ENCODE data around the gene COL6A3. TPM values are rescaled to one million over a fixed set of nuclear protein-coding genes. Genes with fewer than 3 reads are reported as not detected.

COL6A3 gene
- total RNA-seq, 4 donors from 2014 or later: 105 to 712 (median 274) TPM

DNA sequence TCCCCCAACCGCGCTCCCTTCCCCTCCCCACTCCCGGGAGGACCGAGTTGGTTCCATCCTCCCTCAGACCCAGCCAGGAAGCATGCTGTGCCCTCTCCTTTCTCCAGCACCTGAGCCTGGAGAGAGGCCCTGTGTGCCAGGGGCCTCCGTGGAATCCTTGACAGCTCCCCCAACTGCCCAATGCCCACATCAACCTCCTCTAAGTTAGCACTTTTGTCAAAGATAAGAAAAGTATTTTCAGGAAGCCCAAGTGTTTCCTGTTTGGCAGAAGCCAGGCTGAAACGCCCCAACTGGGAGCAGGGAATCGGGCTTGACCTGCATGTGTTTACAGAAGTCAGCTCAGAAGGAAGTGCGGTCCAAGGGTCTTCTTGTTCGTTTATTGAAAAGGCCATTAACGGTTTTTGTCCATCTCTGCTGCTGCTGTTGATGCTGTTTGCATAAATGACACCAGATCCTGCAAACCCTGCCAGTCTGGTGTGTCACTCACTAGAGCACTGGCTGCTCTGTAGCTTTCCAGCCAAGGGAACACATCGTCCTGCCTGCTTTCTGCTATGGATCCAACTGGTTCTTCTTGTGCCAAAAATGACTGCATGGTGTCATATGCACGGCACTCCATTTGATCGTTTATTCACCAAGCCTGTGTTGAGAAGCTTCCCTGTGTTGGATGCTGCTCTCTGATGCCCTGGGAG is 35.4 kb upstream of the COL6A3 start:
- no peak for DNase-seq (ENCODE audit: low spot score)
- TF ChIP-seq, protein P1, sequence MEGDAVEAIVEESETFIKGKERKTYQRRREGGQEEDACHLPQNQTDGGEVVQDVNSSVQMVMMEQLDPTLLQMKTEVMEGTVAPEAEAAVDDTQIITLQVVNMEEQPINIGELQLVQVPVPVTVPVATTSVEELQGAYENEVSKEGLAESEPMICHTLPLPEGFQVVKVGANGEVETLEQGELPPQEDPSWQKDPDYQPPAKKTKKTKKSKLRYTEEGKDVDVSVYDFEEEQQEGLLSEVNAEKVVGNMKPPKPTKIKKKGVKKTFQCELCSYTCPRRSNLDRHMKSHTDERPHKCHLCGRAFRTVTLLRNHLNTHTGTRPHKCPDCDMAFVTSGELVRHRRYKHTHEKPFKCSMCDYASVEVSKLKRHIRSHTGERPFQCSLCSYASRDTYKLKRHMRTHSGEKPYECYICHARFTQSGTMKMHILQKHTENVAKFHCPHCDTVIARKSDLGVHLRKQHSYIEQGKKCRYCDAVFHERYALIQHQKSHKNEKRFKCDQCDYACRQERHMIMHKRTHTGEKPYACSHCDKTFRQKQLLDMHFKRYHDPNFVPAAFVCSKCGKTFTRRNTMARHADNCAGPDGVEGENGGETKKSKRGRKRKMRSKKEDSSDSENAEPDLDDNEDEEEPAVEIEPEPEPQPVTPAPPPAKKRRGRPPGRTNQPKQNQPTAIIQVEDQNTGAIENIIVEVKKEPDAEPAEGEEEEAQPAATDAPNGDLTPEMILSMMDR (IDR thresholded peaks at IDR 0.05): no peak
- ATAC-seq (ENCODE audit: low FRiP score): no peak

DNA sequence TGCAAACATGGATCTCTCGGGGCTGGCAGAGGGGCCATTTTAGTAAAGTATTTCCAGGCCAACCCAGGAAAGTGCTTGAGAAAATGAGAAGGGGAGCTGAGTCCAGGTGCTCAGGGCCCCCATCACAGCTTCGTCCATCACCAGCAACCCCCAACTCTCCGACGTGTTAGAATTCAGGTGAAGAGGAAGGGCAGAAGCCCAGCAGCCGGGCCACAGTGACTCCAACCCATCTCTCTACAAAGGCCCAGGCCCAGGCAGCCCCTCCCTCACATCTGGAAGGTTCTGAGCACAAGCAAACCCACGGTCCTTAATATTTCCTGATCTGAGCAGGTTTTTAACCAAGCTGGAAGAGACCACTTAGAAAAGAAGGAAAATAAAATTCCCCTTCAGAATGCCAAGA is 34.7 kb upstream of the COL6A3 start:
- ATAC-seq (ENCODE audit: low FRiP score) (no peak), DNase-seq (ENCODE audit: low spot score) (no peak)
- TF ChIP-seq, protein P1 (IDR thresholded peaks at IDR 0.05): no peak

DNA sequence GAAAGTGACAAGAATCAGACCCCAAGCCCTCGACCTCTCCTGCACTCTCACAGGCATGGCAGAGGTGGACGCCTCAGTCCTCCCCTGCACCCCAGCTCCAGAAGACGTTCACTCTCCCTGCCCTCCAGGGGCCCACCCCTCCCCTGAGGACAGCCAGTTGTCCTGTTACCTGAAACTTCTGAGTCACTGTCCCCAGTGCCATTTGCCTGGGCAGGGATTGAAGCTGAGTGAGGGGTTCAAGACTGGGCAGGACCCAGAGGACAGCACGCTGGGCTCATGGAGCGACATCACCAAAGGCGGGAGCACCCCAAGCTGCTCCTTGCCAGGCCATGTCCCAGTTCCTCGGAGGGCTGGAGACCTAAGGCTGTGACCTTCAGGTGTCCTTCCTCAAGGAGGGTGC is 34.2 kb upstream of the COL6A3 start:
- TF ChIP-seq, protein P1 (IDR thresholded peaks at IDR 0.05): no peak
- DNase-seq (ENCODE audit: low spot score) (no peak), ATAC-seq (ENCODE audit: low FRiP score) (no peak)

DNA sequence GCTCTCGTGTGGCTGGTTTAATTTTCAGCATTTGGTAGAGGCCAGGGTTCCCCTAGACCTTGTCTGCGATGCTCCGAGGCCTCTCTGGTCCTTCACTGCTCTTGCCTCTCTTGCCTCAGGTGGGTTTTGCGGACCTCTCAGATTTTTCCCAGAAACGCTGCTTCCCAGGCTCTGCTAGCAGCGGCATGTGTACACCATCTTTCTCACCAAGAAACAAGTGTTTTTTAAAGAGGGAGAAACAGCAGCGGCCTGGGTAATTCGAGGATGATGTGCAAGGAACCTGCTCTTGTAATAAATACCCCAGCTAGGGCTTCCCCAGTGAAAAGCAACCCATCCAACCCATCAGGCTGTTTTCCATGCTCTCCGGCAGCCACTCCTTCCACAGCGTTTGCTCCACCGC is 33.5 kb upstream of the COL6A3 start:
- ATAC-seq (ENCODE audit: low FRiP score) (no peak), DNase-seq (ENCODE audit: low spot score) (no peak)

DNA sequence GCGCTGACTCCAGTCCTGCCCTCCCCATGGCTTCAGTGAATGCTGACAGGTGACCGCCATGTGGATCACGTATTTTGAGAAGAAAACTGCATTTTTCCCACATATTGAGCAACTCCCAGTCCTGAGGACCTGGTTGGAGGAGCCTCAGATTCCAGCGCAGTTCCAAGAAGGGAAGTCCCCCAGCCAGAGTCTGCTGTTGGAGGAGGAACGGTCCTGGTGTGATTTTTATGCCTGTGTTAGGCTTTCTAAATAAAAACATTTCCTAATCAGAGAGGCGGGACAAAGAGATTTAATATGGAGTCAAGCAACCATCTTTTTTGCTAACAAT is 32.3 kb upstream of the COL6A3 start:
- TF ChIP-seq, protein P1 (IDR thresholded peaks at IDR 0.05): no peak
- no peak for DNase-seq (ENCODE audit: low spot score)
- ATAC-seq (ENCODE audit: low FRiP score): no peak

More for the DNA sequence above, 33.5 kb upstream of the COL6A3 start:
- TF ChIP-seq, protein P1 (IDR thresholded peaks at IDR 0.05): no peak

DNA sequence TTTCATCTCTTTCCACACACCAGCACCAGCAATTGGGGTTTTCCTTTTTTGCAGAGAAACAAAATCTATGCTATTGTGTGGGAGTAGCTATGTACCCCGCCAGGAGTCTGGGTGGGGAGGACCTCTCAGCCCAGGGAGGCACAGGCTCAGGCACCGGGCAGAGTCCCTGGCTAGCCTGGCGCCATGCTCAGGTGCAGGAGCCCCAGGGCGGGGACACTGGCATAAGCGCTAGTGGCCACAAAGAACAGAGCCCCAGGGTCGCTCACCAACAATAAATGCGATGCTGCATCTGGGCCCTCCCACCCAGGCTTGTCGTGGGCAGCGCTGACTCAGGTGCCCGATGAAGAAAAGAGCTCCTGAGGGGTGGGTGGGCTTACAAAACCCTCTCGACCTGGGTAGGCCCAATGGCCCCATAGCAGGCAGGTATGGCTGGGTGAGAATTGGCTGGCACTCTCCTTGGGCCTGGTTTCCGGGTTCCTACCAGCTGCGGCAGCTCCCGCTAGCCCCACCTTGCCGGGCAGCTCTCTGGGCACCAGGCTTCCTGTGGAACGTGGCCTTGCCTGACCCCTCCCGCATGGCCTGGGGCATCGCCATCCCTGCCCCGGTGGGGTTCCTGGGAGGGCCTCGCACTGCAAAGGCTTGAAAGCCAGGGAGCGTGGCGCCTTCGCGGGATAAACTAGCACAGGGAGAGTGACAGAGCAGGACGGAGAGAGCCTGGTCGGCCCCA is 31.8 kb upstream of the COL6A3 start:
- DNase-seq (ENCODE audit: low spot score) (no peak), ATAC-seq (ENCODE audit: low FRiP score) (no peak)
- TF ChIP-seq, protein P1 (IDR thresholded peaks at IDR 0.05): no peak

DNA sequence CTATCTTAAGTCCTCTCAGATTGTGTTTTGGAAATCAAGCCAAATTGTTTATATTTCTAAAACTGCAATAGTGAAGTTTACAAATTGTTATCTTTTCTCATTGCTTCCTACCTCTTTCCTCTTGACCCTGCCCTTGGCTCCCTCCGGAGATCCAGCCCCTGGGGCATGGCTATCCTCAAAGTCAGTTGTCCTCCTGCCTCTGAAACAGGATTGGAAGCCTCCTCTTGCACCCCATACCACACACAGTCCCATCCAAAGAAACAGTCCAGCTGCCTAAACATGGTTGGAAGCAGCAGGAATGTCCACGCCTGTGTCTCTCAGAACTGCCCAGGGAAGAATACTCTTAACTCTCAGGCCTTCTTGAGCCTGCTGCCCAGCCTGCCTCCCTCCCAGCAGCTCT is 30.1 kb upstream of the COL6A3 start:
- ATAC-seq (ENCODE audit: low FRiP score) (no peak), DNase-seq (ENCODE audit: low spot score) (no peak)
- TF ChIP-seq, protein P1 (IDR thresholded peaks at IDR 0.05): no peak

All from omental fat pad (tissue), 4 donors.